HT1080 (cell line): Measurements from ENCODE around the gene GCG. TPM values are rescaled to one million over a fixed set of nuclear protein-coding genes. Genes with fewer than 3 reads are reported as not detected.

Source experiments
- DNase-seq: peaks from one replicate; pipeline ENCODE4 v3.0.0-alpha.2; 2015; ENCODE audit warnings: low read depth
- total RNA-seq: library from RNA; depleted of rRNA; stranded (reverse); fragments of >200 nt; shearing (Covaris generic); gene quantifications from 2 replicates; pipeline ENCODE4 v1.2.3, GENCODE V29; 2014; rRNA removed

Gene GCG
- total RNA-seq, 1 experiment from 2014 or later = 0.16 TPM

GRCh38 chr2:162103443-162104009 lies 48.5 kb downstream of the GCG start:
- DNase-seq = no peak

GRCh38 chr2:162100579-162100978 lies 51.5 kb downstream of the GCG start:
- DNase-seq = no peak

GRCh38 chr2:162099836-162100235 lies 52.2 kb downstream of the GCG start:
- DNase-seq = no peak

Other genes starting within 250 kb of the GCG start
- gene DPP4, start 78.0 kb downstream of the GCG start, total RNA-seq = not detected in 2 replicates
- gene FAP, start 91.2 kb upstream of the GCG start, total RNA-seq = 0.23 TPM in 1 of 2 replicates, not detected in the other
- 2.4 and 3.3 TPM in 2 replicates for gene IFIH1, start 166.4 kb upstream of the GCG start, total RNA-seq
- gene GCA, start 191.9 kb upstream of the GCG start, total RNA-seq = 3.2 and 3.5 TPM in 2 replicates